Ovary (tissue), 9 donors: ENCODE data around the gene LAMC1. TPM values are rescaled to one million over a fixed set of nuclear protein-coding genes. Genes with fewer than 3 reads are reported as not detected.

Experiments
- DNase-seq, 5 donors: peaks; one replicate each; pipeline ENCODE4 v3.0.0-alpha.2; 2019 to 2020
- H3K27ac ChIP-seq, 2 donors: fragments of 200-600 bp; one replicate each; pipeline versions ENCODE4 v1.5.1 to v1.8.0; 2019 to 2022
- H3K27me3 ChIP-seq: fragments of 200-600 bp; one replicate; pipeline ENCODE4 v1.8.0; 2022
- H3K36me3 ChIP-seq: fragments of 200-600 bp; sonication (generic); one replicate; pipeline ENCODE4 v1.5.1; 2019
- H3K4me1 ChIP-seq: one replicate; pipeline ENCODE4 v1.8.1; 2013; ENCODE audit warnings: mild to moderate bottlenecking, moderate library complexity; ENCODE audit not compliant: insufficient read depth
- H3K4me3 ChIP-seq: fragments of 200-600 bp; sonication (generic); one replicate; pipeline ENCODE4 v1.5.1; 2017
- H3K9me3 ChIP-seq, 2 donors: fragments of 200-600 bp in 1 of 2; sonication (generic) in 1 of 2; one replicate each; pipeline versions ENCODE4 v1.5.1 to v1.8.1; 2013 to 2019; ENCODE audit warnings: mild to moderate bottlenecking in 1 of 2, moderate library complexity in 1 of 2
- EP300 ChIP-seq: sonication (generic); formaldehyde crosslinking; IDR thresholded peaks from one replicate; pipeline ENCODE4 v1.6.1; 2017; ENCODE audit warnings: antibody characterized with exemption
- POLR2A ChIP-seq: fragments of 450-650 bp; IDR thresholded peaks from one replicate; pipeline ENCODE4 v1.6.1; 2017; ENCODE audit warnings: antibody characterized with exemption, mild to moderate bottlenecking, moderate library complexity
- WGBS, 3 donors: extraction: QIAGEN DNeasy Blood & Tissue Kit in 1 of 3; methylation state at CpG; one replicate each; pipeline versions ENCODE4 v1.1.5 to v1.1.7; 2013 to 2017; 5-methylcytosine and 5-hydroxymethylcytosine counted together
- intact Hi-C, 4 donors: fragments of 100-400 bp; cut with DNase I; formaldehyde crosslinking; loops; one replicate each; pipeline versions ENCODE4 v1.11.0 to v1.15.1; 2022 to 2023
- polyA plus RNA-seq, 2 donors: library from polyadenylated mRNA; stranded (reverse); fragments of 200-250 nt in 1 of 2; fragments of 350-450 nt in 1 of 2; fragmentation: Illumina TruSeq in 1 of 2; extraction: RNeasy Lipid Tissue Mini Kit (QIAGEN cat#74804) in 1 of 2; gene quantifications; one replicate each; pipeline ENCODE4 v1.2.3, GENCODE V29; 2013 to 2014
- total RNA-seq, 7 donors: library from RNA; depleted of rRNA in 2 of 7; stranded (reverse); fragments of >200 nt in 2 of 7; fragmentation: NEBNext Ultra II Directional in 3 of 7; extraction: Animal tissue kit (Norgen Biotek cat#: 25700) in 3 of 7; gene quantifications; one replicate each; pipeline versions ENCODE4 v1.1.0 to v1.2.4, GENCODE V29; 2016 to 2023
- TF ChIP-seq, protein P1 (sequence below), 3 donors: fragments of 450-650 bp in 2 of 3; fragments of 200-600 bp in 1 of 3; IDR thresholded peaks; one replicate each; pipeline versions ENCODE4 v1.5.1 to v1.8.0; 2016 to 2022; ENCODE audit warnings: antibody characterized with exemption in 3 of 3, mild to moderate bottlenecking in 1 of 3
- donor health status: DM: no; HTN: no; CAD: no; lungs with moderate emphysema.
- donor health status: DM: no; HTN: no; CAD: no.
- donor health status: Bipolar disorder and iron deficiency.
- donor health status: DM: yes; HTN: yes; CAD: no.
- donor health status: DM: no; HTN: no; CAD: no.
- donor health status: DM: yes; HTN: yes; CAD: no.

LAMC1 gene
- total and polyA plus RNA-seq, 9 donors: 51.3 to 205 (median 85.2) TPM

DNA sequence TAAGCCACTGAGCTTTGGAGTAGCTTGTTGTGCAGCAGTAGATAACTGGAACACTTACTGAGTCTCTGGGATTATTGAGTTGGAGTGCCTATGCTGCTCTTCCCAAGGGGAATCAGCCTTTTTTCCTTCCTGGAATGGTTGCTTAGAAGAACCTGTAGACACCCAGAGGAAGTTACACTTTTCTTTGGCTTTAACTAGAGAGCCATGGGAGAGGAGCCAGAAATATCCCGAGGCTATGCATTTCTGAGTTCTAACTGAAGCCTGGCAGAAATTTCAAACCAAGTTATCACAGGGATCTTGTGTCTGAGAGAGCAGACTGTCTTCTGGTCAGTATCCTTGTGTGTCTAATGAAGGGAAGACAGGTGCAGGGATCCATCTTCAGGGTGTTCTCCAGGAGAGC lies 28.3 kb downstream of the LAMC1 start:
- TF ChIP-seq, protein P1, sequence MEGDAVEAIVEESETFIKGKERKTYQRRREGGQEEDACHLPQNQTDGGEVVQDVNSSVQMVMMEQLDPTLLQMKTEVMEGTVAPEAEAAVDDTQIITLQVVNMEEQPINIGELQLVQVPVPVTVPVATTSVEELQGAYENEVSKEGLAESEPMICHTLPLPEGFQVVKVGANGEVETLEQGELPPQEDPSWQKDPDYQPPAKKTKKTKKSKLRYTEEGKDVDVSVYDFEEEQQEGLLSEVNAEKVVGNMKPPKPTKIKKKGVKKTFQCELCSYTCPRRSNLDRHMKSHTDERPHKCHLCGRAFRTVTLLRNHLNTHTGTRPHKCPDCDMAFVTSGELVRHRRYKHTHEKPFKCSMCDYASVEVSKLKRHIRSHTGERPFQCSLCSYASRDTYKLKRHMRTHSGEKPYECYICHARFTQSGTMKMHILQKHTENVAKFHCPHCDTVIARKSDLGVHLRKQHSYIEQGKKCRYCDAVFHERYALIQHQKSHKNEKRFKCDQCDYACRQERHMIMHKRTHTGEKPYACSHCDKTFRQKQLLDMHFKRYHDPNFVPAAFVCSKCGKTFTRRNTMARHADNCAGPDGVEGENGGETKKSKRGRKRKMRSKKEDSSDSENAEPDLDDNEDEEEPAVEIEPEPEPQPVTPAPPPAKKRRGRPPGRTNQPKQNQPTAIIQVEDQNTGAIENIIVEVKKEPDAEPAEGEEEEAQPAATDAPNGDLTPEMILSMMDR (IDR thresholded peaks at IDR 0.05): no peak
- TF ChIP-seq EP300: no peak
- no peak for TF ChIP-seq POLR2A
- H3K9me3 ChIP-seq: no peaks in the 10 kb centered on the region
- peaks cover 5% of the 10 kb centered on the region for H3K4me1 ChIP-seq
- intact Hi-C loops: no loop called here
- H3K36me3 ChIP-seq: no peaks in the 10 kb centered on the region
- no peak overlapping the region for H3K4me3 ChIP-seq
- no peaks in the 10 kb centered on the region for H3K27me3 ChIP-seq
- no peak for DNase-seq
- H3K27ac ChIP-seq: no peak overlapping the region
- WGBS, 3 donors: 44 to 65% (median 60%) methylated on average over 1 of the region's 1 CpG

DNA sequence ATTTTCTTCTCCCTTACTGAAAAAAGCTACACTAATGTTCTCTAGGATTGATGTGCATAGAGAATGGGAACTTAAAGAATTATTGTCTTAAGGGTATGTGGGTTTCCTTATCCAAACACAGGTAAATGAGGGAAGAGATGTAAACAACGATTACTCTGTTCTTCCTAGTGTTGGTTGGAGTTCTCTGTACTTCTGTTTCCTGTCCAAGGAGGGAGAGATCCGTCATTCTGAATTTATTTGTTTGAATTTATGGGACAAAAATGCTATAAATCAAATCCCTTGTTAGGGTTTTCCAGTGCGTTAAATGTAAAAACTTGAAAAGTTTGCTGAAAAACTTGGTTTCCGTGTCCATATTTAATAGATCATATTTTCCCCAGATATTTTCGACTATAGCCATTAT lies 29.6 kb downstream of the LAMC1 start:
- H3K36me3 ChIP-seq: no peaks in the 10 kb centered on the region
- TF ChIP-seq EP300 (no peak), POLR2A (no peak)
- TF ChIP-seq, protein P1 (IDR thresholded peaks at IDR 0.05): no peak
- no peaks in the 10 kb centered on the region for H3K27me3 ChIP-seq
- peaks cover 5% of the 10 kb centered on the region for H3K4me1 ChIP-seq
- no peak overlapping the region for H3K27ac ChIP-seq
- no peak overlapping the region for H3K4me3 ChIP-seq
- WGBS, 3 donors: 84 to 92% (median 90%) methylated on average over 5 of the region's 5 CpGs
- DNase-seq: no peak
- H3K9me3 ChIP-seq: no peaks in the 10 kb centered on the region
- intact Hi-C loops: no loop called here

DNA sequence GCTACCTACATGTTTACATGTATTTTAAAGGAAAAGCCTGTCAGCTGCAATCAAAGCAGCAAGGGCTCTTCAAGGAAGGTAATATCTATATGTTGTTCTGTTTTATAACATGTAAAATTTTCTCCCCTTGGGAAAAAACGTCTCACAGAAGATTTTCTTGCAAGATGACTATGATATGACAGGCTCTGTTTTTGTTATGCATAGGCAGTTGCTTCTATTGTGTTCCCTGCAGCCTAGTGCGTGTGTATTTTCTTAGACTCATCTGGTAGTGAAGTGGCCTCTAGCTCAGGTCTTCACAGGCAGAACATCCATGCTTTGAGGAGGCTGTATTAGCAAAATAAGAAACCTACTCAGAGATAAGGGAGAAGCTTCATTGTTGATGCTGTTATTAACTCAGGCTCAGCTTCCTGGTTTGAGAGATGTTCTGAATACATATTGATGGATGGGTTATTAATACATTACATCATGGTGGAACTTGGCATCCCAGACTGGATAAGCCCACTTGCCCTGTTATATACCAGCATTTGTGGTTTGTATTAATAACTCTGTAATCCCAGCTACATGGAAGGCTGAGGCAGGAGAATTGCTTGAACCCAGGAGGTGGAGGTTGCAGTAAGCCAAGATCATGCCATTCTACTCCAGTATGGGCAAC lies 35.8 kb downstream of the LAMC1 start:
- TF ChIP-seq POLR2A (no peak), EP300 (no peak)
- TF ChIP-seq, protein P1 (IDR thresholded peaks at IDR 0.05): no peak
- Histone ChIP-seq H3K4me1 (peaks cover 8% of the 10 kb centered on the region), H3K27me3 (no peaks in the 10 kb centered on the region), H3K9me3 (no peaks in the 10 kb centered on the region), H3K36me3 (no peaks in the 10 kb centered on the region), H3K4me3 (no peak overlapping the region), H3K27ac (no peak overlapping the region)
- intact Hi-C loops: no loop called here
- no peak for DNase-seq
- 35 to 57% (median 35%) methylated on average over 2 of the region's 2 CpGs for WGBS, 3 donors

GRCh38 chr1:183061194-183061593 lies 38.0 kb downstream of the LAMC1 start:
- H3K36me3 ChIP-seq: no peaks in the 10 kb centered on the region
- H3K4me1 ChIP-seq: peaks cover 8% of the 10 kb centered on the region
- H3K27me3 ChIP-seq: no peaks in the 10 kb centered on the region
- no peak for DNase-seq
- no peak overlapping the region for H3K4me3 ChIP-seq
- no peak overlapping the region for H3K27ac ChIP-seq
- TF ChIP-seq EP300: no peak
- TF ChIP-seq, protein P1 (IDR thresholded peaks at IDR 0.05): no peak
- TF ChIP-seq POLR2A: no peak
- no peaks in the 10 kb centered on the region for H3K9me3 ChIP-seq
- intact Hi-C loops: no loop called here
